ENCODE results near the gene AADACL2. TPM values are rescaled to one million over a fixed set of nuclear protein-coding genes. Genes with fewer than 3 reads are reported as not detected.
A peak's percentile ranks its signal among the peaks of the same experiment; 100 is the strongest.
"Not testable (repeated sequence)": the region's sequence is repeated elsewhere in the genome, so short reads cannot be mapped to it uniquely, and the experiment has no call there.

AADACL2 gene
- polyA plus RNA-seq, 1 donor = 0.31 TPM

- DNase-seq = no peak
These were observed 32.7 kb downstream of the AADACL2 start for GRCh38 chr3:151766454-151766853.

GRCh38 chr3:151768393-151768930 lies 34.7 kb downstream of the AADACL2 start:
- DNase-seq = no peak

GRCh38 chr3:151769175-151769574 lies 35.4 kb downstream of the AADACL2 start:
- DNase-seq = no peak

GRCh38 chr3:151770956-151771355 lies 37.2 kb downstream of the AADACL2 start:
- peak; percentile 53 for DNase-seq

- DNase-seq = no peak
These were observed 39.2 kb downstream of the AADACL2 start for GRCh38 chr3:151772825-151773480.

GRCh38 chr3:151774235-151774634 lies 40.5 kb downstream of the AADACL2 start:
- DNase-seq = no peak

- no peak for DNase-seq
These were observed 41.2 kb downstream of the AADACL2 start for GRCh38 chr3:151774910-151775309.

- DNase-seq = no peak
These were observed 41.9 kb downstream of the AADACL2 start for GRCh38 chr3:151775314-151776258.

- no peak for DNase-seq
These were observed 42.6 kb downstream of the AADACL2 start for GRCh38 chr3:151776259-151776740.

GRCh38 chr3:151777880-151778279 lies 44.2 kb downstream of the AADACL2 start:
- no peak for DNase-seq

GRCh38 chr3:151787626-151788025 lies 53.9 kb downstream of the AADACL2 start:
- DNase-seq = no peak

- no peak for DNase-seq
These were observed 54.7 kb downstream of the AADACL2 start for GRCh38 chr3:151788401-151788800.

GRCh38 chr3:151789853-151790463 lies 56.2 kb downstream of the AADACL2 start:
- DNase-seq = no peak

- DNase-seq = not testable (repeated sequence)
These were observed 57.0 kb downstream of the AADACL2 start for GRCh38 chr3:151790763-151791162.

GRCh38 chr3:151792411-151792810 lies 58.7 kb downstream of the AADACL2 start:
- no peak for DNase-seq

GRCh38 chr3:151793636-151794035 lies 59.9 kb downstream of the AADACL2 start:
- no peak for DNase-seq

- DNase-seq = no peak
These were observed 60.4 kb downstream of the AADACL2 start for GRCh38 chr3:151794080-151794479.

- no peak for DNase-seq
These were observed 61.5 kb downstream of the AADACL2 start for GRCh38 chr3:151795276-151795675.

- DNase-seq = no peak
These were observed 62.5 kb downstream of the AADACL2 start for GRCh38 chr3:151796105-151796680.

GRCh38 chr3:151798466-151798865 lies 64.7 kb downstream of the AADACL2 start:
- DNase-seq = no peak

- DNase-seq = no peak
These were observed 66.7 kb downstream of the AADACL2 start for GRCh38 chr3:151800431-151800830.

- DNase-seq = peak; percentile 18
These were observed 70.5 kb downstream of the AADACL2 start for GRCh38 chr3:151804267-151804666.
